DMS114 treated with DMSO at 0.1 percent for 48 hours (cell line): ENCODE results near the gene STK10.

ENCODE experiments used
- DNase-seq: peaks from one replicate; lab custom pipeline; 2025; ENCODE audit not compliant: unreplicated experiment; lab: John Stamatoyannopoulos, UW

STK10 gene

GRCh38 chr5:172110921-172111851 is 76.8 kb downstream of the STK10 start:
- no peak for DNase-seq

GRCh38 chr5:172110260-172110815 is 77.7 kb downstream of the STK10 start:
- DNase-seq, result no peak

GRCh38 chr5:172109749-172110148 is 78.3 kb downstream of the STK10 start:
- DNase-seq, result no peak

- DNase-seq, result no peak
These were observed 80.5 kb downstream of the STK10 start for GRCh38 chr5:172107571-172107970.

- DNase-seq, result no peak
These were observed 81.3 kb downstream of the STK10 start for GRCh38 chr5:172106511-172107356.

GRCh38 chr5:172105811-172106210 is 82.2 kb downstream of the STK10 start:
- DNase-seq, result no peak

GRCh38 chr5:172104801-172105701 is 83.0 kb downstream of the STK10 start:
- no peak for DNase-seq

- no peak for DNase-seq
These were observed 84.0 kb downstream of the STK10 start for GRCh38 chr5:172104021-172104420.

GRCh38 chr5:172102913-172103626 is 85.0 kb downstream of the STK10 start:
- DNase-seq, result no peak

GRCh38 chr5:172102218-172102870 is 85.7 kb downstream of the STK10 start:
- DNase-seq, result no peak

GRCh38 chr5:172101547-172102217 is 86.3 kb downstream of the STK10 start:
- DNase-seq, result no peak

- DNase-seq, result no peak
These were observed 89.1 kb downstream of the STK10 start for GRCh38 chr5:172098883-172099282.

GRCh38 chr5:172098046-172098445 is 90.0 kb downstream of the STK10 start:
- DNase-seq, result no peak

- no peak for DNase-seq
These were observed 90.7 kb downstream of the STK10 start for GRCh38 chr5:172097356-172097755.

- DNase-seq, result no peak
These were observed 91.7 kb downstream of the STK10 start for GRCh38 chr5:172096207-172096940.

- no peak for DNase-seq
These were observed 92.4 kb downstream of the STK10 start for GRCh38 chr5:172095368-172096206.

GRCh38 chr5:172093965-172094364 is 94.1 kb downstream of the STK10 start:
- no peak for DNase-seq
